Measurements from ENCODE around the gene LPIN1. TPM values are rescaled to one million over a fixed set of nuclear protein-coding genes. Genes with fewer than 3 reads are reported as not detected.
"Not testable (repeated sequence)": the region's sequence is repeated elsewhere in the genome, so short reads cannot be mapped to it uniquely, and the experiment has no call there.

Gene LPIN1
- polyA plus RNA-seq, 1 donor: 10.9 TPM

DNA sequence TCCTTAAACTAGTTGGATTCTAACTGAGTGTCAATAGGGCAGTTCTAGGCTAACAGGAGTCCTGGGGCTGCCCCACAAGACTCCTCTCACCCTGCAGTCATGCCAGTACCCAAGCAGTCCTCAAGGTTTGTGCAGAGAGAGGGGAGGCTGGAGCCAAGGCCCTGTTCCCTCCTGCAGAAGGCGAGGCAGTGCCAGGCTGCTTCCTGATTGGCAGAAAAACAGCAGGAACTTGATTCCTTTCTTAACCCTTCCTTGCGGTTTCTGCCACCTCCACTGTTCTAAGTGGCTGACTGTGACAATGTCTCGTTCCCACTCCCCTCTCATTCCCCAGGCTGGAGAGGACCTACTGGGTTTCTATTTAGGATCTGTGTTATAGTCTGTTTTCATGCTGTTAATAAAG, 75.3 kb downstream of the LPIN1 start:
- Histone ChIP-seq H3K4me3 (ENCODE audit: low read length) (no peak overlapping the region), H3K27ac (ENCODE audit: low read length) (no peak overlapping the region), H3K4me1 (ENCODE audit: control insufficient read depth, insufficient read depth, low read length) (no peaks in the 10 kb centered on the region), H3K27me3 (ENCODE audit: control insufficient read depth, insufficient read depth, low read length) (no peaks in the 10 kb centered on the region), H3K9me3 (ENCODE audit: control insufficient read depth, low read depth, low read length) (no peaks in the 10 kb centered on the region), H3K36me3 (ENCODE audit: control insufficient read depth, insufficient read depth, low read length) (peaks cover 11% of the 10 kb centered on the region)
- no peak for DNase-seq
- no CpG with 5 or more reads among the region's 3 CpGs for WGBS (ENCODE audit: insufficient coverage, low lambda C conversion rate)

DNA sequence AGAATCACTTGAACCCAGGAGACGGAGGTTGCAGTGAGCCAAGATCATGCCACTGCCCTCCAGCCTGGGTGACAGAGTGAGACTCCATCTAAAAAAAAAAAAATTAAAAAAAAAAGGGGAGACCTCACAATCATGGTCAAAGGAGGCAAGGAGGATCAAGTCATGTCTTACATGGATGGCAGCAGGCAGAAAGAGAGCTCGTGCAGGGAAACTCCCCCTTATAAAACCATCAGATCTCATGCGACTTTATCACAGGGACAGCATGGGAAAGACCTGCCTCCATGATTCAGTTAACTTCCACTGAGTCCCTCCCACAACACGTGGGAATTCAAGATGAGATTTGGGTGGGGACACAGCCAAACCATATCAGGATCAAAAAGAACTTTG, 75.9 kb downstream of the LPIN1 start:
- no CpG with 5 or more reads among the region's 4 CpGs for WGBS (ENCODE audit: insufficient coverage, low lambda C conversion rate)
- not testable (repeated sequence) for H3K4me3 ChIP-seq (ENCODE audit: low read length); DNase-seq; H3K9me3 ChIP-seq (ENCODE audit: control insufficient read depth, low read depth, low read length); H3K27ac ChIP-seq (ENCODE audit: low read length); H3K27me3 ChIP-seq (ENCODE audit: control insufficient read depth, insufficient read depth, low read length); H3K4me1 ChIP-seq (ENCODE audit: control insufficient read depth, insufficient read depth, low read length)
- peaks cover 11% of the 10 kb centered on the region for H3K36me3 ChIP-seq (ENCODE audit: control insufficient read depth, insufficient read depth, low read length)

DNA sequence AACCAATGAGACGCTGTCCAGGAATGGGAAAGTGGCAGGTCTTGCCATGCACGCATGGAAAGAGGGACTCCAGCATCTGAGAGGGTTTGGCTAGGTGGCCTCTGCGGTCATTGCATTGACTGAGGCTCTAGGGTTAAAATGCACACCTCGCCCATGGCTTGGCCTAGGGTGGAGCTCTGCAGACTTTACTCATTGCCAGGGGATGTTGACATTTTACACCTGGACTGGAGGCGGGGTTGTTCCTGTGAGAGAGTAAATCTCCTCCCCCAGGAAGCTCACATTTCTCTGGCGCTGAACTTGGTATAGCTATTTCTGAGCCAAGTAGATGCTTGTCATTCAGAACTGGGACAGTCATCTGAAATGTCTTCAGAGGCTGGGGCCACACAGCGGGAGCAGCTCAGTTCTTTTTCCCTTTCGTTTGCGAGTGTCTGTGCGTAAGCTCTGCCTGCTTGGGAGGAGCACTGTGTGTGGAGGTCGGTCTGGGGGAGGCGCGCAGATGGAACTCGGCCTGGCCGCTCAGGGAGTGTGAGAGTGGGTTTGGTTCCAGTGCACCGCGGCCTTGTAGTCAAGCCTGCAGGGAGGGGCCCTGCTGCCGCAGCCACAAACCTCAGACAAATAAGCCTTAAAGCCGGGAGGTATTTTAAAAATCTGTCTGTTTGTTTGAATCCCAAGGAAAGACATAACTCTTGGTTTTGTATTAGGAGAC, 76.5 kb downstream of the LPIN1 start:
- Histone ChIP-seq H3K4me3 (ENCODE audit: low read length) (no peak overlapping the region), H3K4me1 (ENCODE audit: control insufficient read depth, insufficient read depth, low read length) (no peaks in the 10 kb centered on the region), H3K36me3 (ENCODE audit: control insufficient read depth, insufficient read depth, low read length) (peaks cover 11% of the 10 kb centered on the region), H3K27ac (ENCODE audit: low read length) (no peak overlapping the region), H3K27me3 (ENCODE audit: control insufficient read depth, insufficient read depth, low read length) (no peaks in the 10 kb centered on the region), H3K9me3 (ENCODE audit: control insufficient read depth, low read depth, low read length) (no peaks in the 10 kb centered on the region)
- peak in 1 of 2 donors; percentile 14 for DNase-seq
- 100% methylated on average over 1 of the region's 19 CpGs for WGBS (ENCODE audit: insufficient coverage, low lambda C conversion rate)

DNA sequence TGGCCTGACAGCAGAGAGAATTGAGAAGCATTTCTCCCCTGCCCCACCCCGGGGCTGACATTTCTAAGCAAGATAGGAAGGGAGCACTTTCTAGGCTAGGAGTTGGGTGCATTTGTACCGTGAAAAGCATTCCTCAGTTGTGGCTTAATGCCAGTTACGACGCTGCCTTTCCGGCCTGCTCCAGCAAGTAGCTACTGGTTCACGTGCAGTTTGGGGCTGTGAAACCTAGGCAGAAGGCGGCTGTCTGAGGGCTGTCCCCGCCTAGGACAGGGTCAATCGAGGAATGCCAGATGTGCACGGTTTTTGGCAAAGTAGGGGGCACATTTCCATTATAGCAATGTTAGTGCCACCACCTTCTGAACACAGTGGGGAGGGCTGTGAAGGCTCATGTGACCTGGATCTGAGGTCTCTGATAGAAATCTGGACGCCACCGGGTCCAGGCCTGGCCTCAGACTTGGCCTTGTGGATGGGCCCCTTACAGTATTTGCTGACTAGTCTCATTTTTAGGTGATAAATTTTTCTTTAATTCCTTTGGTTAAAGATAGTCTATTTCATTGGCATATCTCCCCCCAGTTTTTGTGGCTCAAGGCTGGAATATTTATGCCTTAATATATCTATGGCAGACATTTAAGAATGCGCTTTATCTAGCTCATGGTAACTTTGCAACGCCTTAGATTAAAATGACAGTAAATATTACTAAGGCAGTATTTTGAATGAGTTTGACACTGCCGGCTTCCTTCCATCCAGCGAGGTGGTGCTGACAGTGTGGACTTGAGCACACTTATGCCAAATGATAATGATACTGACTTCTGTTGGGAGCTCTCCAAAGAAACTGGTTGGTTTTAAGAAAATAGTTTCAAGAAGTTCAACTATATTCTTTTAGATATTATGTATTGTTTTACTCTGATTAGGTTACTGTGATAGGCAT, 78.7 kb downstream of the LPIN1 start:
- Histone ChIP-seq H3K4me1 (ENCODE audit: control insufficient read depth, insufficient read depth, low read length) (peaks cover 10% of the 10 kb centered on the region), H3K4me3 (ENCODE audit: low read length) (no peak overlapping the region), H3K27me3 (ENCODE audit: control insufficient read depth, insufficient read depth, low read length) (no peaks in the 10 kb centered on the region), H3K36me3 (ENCODE audit: control insufficient read depth, insufficient read depth, low read length) (peaks cover 7% of the 10 kb centered on the region), H3K9me3 (ENCODE audit: control insufficient read depth, low read depth, low read length) (no peaks in the 10 kb centered on the region), H3K27ac (ENCODE audit: low read length) (no peak overlapping the region)
- no CpG with 5 or more reads among the region's 16 CpGs for WGBS (ENCODE audit: insufficient coverage, low lambda C conversion rate)
- DNase-seq: no peak

DNA sequence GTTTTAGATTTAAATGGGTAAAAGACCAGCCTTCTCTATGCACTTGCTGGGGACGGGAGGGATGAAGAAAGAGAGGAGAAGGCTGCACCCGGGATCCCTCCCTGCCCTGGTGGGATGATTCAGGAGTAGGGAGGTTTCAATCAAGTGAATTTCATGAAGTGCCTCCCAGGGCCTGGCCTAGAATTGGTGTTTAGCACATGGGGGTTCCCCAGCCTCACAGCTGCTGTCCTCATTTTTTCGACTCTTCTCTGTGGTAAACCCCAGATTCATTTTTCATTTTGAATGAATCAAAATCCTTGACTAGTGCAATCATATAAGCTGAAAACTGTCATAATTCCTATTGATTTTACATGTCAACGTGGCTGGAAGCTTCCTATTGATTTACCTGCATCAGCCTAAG, 81.1 kb downstream of the LPIN1 start:
- no peak overlapping the region for H3K27ac ChIP-seq (ENCODE audit: low read length)

DNA sequence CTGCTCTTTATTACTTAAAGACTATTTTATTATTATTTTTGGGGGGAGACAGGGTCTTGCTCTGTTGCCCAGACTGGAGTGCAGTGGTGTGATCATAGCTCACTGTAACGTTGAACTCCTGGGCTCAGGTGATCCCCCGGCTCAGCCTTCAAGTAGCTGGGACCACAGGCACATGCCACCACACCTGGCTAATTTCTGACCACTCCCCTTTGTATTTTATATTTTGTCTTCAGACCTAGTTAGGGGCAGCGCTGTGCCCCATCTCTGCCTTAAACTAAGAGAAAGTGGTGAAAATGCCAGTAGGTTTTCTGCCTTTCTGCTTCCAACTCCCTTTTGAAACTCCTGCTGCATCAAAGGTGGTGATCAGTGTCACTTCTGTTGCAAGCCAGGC, 82.5 kb downstream of the LPIN1 start:
- Histone ChIP-seq H3K36me3 (ENCODE audit: control insufficient read depth, insufficient read depth, low read length) (peaks cover 7% of the 10 kb centered on the region), H3K27ac (ENCODE audit: low read length) (no peak overlapping the region), H3K9me3 (ENCODE audit: control insufficient read depth, low read depth, low read length) (no peaks in the 10 kb centered on the region), H3K4me1 (ENCODE audit: control insufficient read depth, insufficient read depth, low read length) (peaks cover 10% of the 10 kb centered on the region), H3K4me3 (ENCODE audit: low read length) (no peak overlapping the region), H3K27me3 (ENCODE audit: control insufficient read depth, insufficient read depth, low read length) (peaks cover 2% of the 10 kb centered on the region)
- DNase-seq: no peak
- no CpG with 5 or more reads among the region's 3 CpGs for WGBS (ENCODE audit: insufficient coverage, low lambda C conversion rate)

More for the DNA sequence above, 81.1 kb downstream of the LPIN1 start:
- Histone ChIP-seq H3K9me3 (ENCODE audit: control insufficient read depth, low read depth, low read length) (no peaks in the 10 kb centered on the region), H3K27me3 (ENCODE audit: control insufficient read depth, insufficient read depth, low read length) (peaks cover 2% of the 10 kb centered on the region), H3K4me3 (ENCODE audit: low read length) (no peak overlapping the region), H3K36me3 (ENCODE audit: control insufficient read depth, insufficient read depth, low read length) (peaks cover 7% of the 10 kb centered on the region), H3K4me1 (ENCODE audit: control insufficient read depth, insufficient read depth, low read length) (peaks cover 10% of the 10 kb centered on the region)
- no CpG with 5 or more reads among the region's 4 CpGs for WGBS (ENCODE audit: insufficient coverage, low lambda C conversion rate)
- no peak for DNase-seq

DNA sequence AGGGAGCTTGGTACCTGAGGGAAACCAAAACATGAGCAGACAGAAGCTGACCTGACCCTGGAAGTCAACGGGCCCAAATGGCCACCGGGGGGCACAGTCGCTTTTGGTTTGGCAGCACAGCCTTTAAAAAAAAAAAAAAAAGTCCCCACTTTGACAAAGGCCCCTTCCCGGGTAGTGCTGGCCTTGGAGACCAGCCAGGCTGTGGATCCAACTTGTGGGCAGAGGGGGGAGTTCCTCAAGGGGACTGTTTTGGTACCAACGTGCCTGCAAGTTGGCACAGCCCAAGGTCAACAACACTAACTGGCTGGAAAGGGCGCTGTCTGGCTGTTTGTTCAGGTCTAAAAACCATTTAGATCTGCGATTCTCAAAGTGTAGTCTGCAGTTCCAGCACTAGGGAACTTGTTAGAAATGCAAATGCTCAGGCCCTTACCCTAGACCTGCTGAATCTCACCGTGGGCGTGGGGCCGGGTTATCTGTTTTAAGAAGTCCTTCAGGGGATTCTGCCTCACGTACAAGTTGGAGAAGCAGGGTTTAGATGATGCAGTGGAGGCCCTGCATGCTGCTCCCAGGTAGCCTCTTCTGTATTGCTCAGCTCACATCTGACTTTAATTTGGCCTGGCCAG, 83.0 kb downstream of the LPIN1 start:
- DNase-seq: peak; percentile 6 to 27

DNA sequence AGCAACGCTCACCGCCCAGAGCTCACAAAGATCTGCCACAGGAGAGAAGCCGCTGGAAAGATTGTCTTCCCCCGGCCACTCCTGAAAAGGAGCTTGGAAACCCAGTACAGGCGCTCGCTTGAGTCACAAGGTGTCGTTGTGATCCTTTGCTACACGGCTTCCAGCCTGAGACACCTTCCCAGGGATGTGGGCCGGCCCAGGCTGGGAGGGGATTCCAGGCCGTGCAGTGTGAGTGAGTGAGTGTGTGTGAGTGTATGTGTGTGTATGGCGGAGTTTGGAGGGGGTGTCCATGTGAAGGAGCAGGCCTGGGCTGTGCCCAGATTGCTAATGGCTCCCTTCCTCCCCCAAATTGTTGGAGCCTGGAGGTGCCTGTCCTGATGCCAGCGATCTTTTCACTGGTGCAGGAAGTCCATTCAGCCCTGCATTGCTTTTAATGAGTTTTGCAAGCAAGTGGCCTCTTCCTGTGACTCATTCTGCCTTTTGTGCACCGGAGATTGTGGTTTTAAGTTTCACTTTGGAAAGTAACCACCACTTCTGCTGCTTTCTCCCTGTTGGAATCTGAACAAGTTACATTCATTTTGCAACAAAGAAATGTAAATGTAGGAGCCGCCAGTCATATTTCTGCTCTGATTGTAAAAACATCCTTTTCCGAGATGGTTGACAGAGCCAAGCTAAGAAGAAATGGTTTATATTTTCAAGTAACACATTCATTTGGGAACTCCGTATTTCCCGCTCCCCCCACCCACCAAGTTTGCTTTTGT, 83.7 kb downstream of the LPIN1 start:
- DNase-seq: peak; percentile 58 to 79
- WGBS (ENCODE audit: insufficient coverage, low lambda C conversion rate): 45% methylated on average over 2 of the region's 17 CpGs
- H3K27ac ChIP-seq (ENCODE audit: low read length): peak overlapping the region; percentile 74
- peaks cover 2% of the 10 kb centered on the region for H3K27me3 ChIP-seq (ENCODE audit: control insufficient read depth, insufficient read depth, low read length)
- no peaks in the 10 kb centered on the region for H3K9me3 ChIP-seq (ENCODE audit: control insufficient read depth, low read depth, low read length)
- H3K4me1 ChIP-seq (ENCODE audit: control insufficient read depth, insufficient read depth, low read length): peaks cover 10% of the 10 kb centered on the region
- H3K4me3 ChIP-seq (ENCODE audit: low read length): peak overlapping the region; percentile 10
- peaks cover 3% of the 10 kb centered on the region for H3K36me3 ChIP-seq (ENCODE audit: control insufficient read depth, insufficient read depth, low read length)

More for the DNA sequence above, 83.0 kb downstream of the LPIN1 start:
- Histone ChIP-seq H3K4me1 (ENCODE audit: control insufficient read depth, insufficient read depth, low read length) (peaks cover 10% of the 10 kb centered on the region), H3K27ac (ENCODE audit: low read length) (peak overlapping the region; percentile 74), H3K4me3 (ENCODE audit: low read length) (peak overlapping the region; percentile 10), H3K27me3 (ENCODE audit: control insufficient read depth, insufficient read depth, low read length) (peaks cover 2% of the 10 kb centered on the region), H3K36me3 (ENCODE audit: control insufficient read depth, insufficient read depth, low read length) (peaks cover 7% of the 10 kb centered on the region), H3K9me3 (ENCODE audit: control insufficient read depth, low read depth, low read length) (no peaks in the 10 kb centered on the region)
- WGBS (ENCODE audit: insufficient coverage, low lambda C conversion rate): no CpG with 5 or more reads among the region's 11 CpGs

DNA sequence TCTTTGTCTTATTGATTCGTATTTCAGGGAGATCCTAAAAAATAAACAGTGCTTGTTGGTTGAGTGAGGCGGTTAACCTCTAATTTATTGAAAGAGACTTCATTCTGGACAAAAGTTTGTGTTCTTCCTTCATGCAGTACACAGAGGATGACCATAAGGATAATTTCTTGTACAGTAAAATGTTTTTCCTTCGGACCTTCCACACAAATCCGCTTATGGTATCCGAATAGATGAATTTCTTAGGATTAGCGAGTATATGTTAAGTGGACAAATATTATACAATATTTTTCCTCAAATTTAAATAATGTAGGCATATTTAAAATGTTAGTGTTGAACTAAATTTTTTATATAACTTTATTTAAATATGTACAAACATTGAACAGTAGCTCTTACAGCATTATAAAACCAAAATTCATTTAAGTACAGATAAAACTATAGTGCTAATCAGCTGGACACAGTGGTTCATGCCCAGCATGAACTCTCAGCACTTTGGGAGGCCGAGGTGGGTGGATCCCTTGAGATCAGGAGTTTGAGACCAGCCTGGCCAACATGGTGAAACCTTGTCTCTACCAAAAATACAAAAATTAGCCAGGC, 84.4 kb downstream of the LPIN1 start:
- Histone ChIP-seq H3K27ac (ENCODE audit: low read length) (peak overlapping the region; percentile 40), H3K4me1 (ENCODE audit: control insufficient read depth, insufficient read depth, low read length) (peaks cover 10% of the 10 kb centered on the region), H3K4me3 (ENCODE audit: low read length) (peak overlapping the region; percentile 8), H3K36me3 (ENCODE audit: control insufficient read depth, insufficient read depth, low read length) (peaks cover 3% of the 10 kb centered on the region), H3K27me3 (ENCODE audit: control insufficient read depth, insufficient read depth, low read length) (peaks cover 2% of the 10 kb centered on the region), H3K9me3 (ENCODE audit: control insufficient read depth, low read depth, low read length) (no peaks in the 10 kb centered on the region)
- no peak for DNase-seq
- WGBS (ENCODE audit: insufficient coverage, low lambda C conversion rate): 98% methylated on average over 5 of the region's 7 CpGs
